ENCODE data around the gene LENG9.
A peak's percentile ranks its signal among the peaks of the same experiment; 100 is the strongest.

LENG9 gene

DNA sequence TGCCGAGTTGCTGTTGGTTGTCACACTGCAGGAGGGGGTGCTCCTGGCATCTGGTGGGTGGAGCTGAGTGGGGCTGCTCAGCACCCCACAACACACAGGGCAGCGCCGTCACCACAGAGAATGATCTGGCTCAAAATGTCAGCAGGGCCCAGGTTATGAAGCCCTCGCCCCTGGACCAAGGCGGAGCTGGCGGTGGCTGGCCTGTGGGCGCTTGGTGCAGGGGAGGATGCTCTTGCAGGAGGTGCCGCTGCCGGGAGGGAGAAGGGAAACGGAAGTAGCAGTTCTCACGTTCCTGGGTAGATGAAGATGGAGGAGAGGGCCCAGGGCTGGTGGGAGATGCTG lies 28.7 kb downstream of the LENG9 start:
- DNase-seq (no peak), ATAC-seq (replicated peaks) (peak; percentile 26)
- peak overlapping the region; percentile 26 to 43 for H3K4me3 Mint-ChIP-seq
- H3K27me3 Mint-ChIP-seq, result peaks cover 0 to 3% of the 10 kb centered on the region in 2 donors
- peaks cover 5% of the 10 kb centered on the region for H3K36me3 Mint-ChIP-seq (ENCODE audit: insufficient read depth)
- no peaks in the 10 kb centered on the region for H3K9me3 Mint-ChIP-seq
- peaks cover 19% of the 10 kb centered on the region in 2 donors for H3K4me1 Mint-ChIP-seq (ENCODE audit: low read depth in 2 of 2)
- H3K27ac Mint-ChIP-seq, result peak overlapping the region in 1 of 2 donors; percentile 85

DNA sequence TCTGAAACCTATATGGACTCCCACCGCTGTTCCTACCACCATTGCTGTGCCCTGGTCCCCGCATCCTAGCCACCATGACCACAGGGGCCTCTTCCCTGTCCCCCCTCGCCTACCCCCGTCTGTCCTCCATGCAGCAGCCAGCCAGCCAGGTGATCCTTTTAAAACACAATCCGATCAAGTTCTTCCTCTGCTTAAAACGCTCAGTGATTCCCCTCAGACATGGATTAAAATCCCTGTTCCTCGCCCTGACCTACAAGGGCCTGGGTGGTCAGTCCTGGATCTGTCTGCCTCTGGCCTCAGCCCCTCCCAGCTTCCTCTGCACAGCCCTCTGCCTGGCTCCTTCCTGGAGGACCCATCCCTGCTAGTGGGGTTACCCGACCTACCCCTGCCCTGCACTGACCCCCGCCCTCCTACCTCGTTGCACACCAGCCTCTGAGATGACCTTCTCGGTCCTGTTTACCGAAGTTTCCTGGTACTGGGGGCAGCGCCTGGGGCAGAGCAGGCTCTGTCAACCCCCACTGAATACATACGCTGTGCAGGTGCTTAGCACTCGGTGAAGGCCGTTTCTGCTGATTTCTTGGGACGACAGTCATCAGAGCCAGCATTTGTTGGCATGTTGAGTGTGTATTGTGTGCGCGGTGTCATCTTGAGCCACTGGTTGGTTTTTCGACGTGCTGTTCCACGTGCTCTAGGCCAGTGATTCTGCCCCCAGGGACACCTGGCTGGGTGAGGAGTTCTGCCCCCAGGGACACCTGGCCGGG lies 29.3 kb downstream of the LENG9 start:
- H3K27ac Mint-ChIP-seq, result peak overlapping the region in 1 of 2 donors; percentile 85

DNA sequence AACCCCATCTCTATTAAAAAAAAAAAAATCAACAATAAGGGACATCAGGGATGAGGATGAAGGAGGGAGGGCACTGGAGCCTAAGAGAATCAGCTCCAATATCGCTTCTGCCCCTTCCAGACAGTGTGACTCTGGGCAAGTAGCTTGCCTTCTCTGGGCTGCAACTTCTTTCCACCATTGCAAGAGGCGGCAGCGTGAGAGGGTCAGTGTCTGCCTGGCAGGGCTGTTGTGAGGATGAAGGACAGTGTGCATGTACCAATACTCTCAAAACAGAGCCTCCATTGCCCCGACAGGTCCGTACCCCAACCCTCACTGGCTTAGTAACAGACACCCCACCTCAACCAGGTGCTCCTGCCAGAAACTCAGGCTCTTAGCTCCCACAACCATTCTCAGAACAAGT lies 29.9 kb downstream of the LENG9 start:
- H3K27me3 Mint-ChIP-seq, result peaks cover 7 to 14% of the 10 kb centered on the region in 2 donors
- no peaks in the 10 kb centered on the region for H3K9me3 Mint-ChIP-seq
- no peak for ATAC-seq (replicated peaks)
- peaks cover 19 to 24% of the 10 kb centered on the region in 2 donors for H3K4me1 Mint-ChIP-seq (ENCODE audit: low read depth in 2 of 2)
- H3K27ac Mint-ChIP-seq, result no peak overlapping the region
- no peak for DNase-seq
- no peak overlapping the region for H3K4me3 Mint-ChIP-seq
- H3K36me3 Mint-ChIP-seq (ENCODE audit: insufficient read depth), result peaks cover 2% of the 10 kb centered on the region

More for the DNA sequence above, 29.3 kb downstream of the LENG9 start:
- Mint-ChIP-seq H3K36me3 (ENCODE audit: insufficient read depth) (peaks cover 2% of the 10 kb centered on the region), H3K4me3 (peak overlapping the region in 1 of 2 donors; percentile 43), H3K27me3 (peaks cover 3 to 8% of the 10 kb centered on the region in 2 donors), H3K9me3 (no peaks in the 10 kb centered on the region), H3K4me1 (ENCODE audit: low read depth in 2 of 2) (peaks cover 18 to 21% of the 10 kb centered on the region in 2 donors)
- DNase-seq (no peak), ATAC-seq (replicated peaks) (no peak)

DNA sequence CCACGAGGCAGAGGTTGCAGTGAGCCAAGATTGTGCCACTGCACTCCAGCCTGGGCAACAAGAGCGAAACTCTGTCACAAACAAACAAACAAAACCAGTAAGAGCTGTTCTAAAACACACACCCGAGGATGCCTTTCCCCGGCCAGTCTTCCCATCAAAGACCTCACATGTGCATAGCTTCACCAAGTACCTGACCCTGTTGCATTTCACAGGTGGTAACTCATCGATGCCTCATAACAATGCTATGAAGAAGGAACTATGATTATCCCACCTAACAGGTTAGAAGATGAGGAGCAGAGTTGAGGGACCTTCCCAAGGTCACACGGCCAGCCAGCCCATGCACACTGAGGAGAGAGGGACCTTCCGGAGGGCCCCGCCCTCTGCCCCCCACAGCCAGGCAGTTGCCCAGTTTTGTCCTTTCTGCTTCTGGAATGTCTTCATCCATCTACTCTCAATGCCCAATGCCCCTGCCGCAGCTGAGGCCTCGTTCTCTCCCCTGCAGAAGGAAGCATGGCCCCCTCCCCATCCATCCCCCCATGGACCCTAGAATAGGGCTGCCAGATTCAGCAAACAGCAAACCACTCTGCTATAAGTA lies 31.3 kb downstream of the LENG9 start:
- H3K27me3 Mint-ChIP-seq, result peaks cover 7 to 27% of the 10 kb centered on the region in 2 donors
- no peaks in the 10 kb centered on the region for H3K9me3 Mint-ChIP-seq
- no peak for DNase-seq
- peaks cover 2% of the 10 kb centered on the region for H3K36me3 Mint-ChIP-seq (ENCODE audit: insufficient read depth)
- H3K4me1 Mint-ChIP-seq (ENCODE audit: low read depth in 2 of 2), result peaks cover 17 to 24% of the 10 kb centered on the region in 2 donors
- H3K27ac Mint-ChIP-seq, result no peak overlapping the region
- no peak overlapping the region for H3K4me3 Mint-ChIP-seq
- no peak for ATAC-seq (replicated peaks)

DNA sequence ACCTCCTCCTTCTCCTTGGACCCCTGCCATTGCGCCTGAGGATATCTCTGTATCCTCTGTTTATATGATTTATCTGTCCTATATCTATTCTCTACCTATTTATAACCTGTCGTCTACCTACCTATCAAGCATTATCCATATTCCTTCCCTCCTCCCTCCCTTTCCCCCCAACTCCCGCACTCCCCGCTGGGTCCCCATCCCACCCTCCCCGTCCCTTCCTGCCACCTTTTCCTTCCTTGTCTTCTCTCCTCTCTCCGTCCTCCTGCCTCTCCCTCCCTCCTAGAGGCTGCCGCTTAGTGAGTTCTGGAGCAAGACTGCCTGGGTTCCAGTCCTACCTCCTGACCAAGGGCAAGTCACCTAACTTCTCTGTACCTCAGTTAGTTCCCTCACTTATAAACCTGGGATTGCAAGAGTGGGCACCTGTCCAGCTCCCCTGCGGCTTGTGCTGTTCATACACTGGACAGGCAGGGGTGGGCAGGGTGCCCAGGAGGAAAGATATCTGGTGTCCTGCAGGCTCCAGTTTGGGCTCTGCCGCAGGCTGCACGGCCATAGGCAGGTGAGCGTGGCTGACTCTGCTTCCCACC lies 32.2 kb downstream of the LENG9 start:
- ATAC-seq (replicated peaks) (no peak), DNase-seq (no peak)
- peaks cover 10 to 34% of the 10 kb centered on the region in 2 donors for H3K27me3 Mint-ChIP-seq
- peaks cover 17 to 20% of the 10 kb centered on the region in 2 donors for H3K4me1 Mint-ChIP-seq (ENCODE audit: low read depth in 2 of 2)
- peaks cover 2% of the 10 kb centered on the region for H3K36me3 Mint-ChIP-seq (ENCODE audit: insufficient read depth)
- H3K4me3 Mint-ChIP-seq, result peak overlapping the region; percentile 9 to 65
- H3K27ac Mint-ChIP-seq, result no peak overlapping the region
- no peaks in the 10 kb centered on the region for H3K9me3 Mint-ChIP-seq

DNA sequence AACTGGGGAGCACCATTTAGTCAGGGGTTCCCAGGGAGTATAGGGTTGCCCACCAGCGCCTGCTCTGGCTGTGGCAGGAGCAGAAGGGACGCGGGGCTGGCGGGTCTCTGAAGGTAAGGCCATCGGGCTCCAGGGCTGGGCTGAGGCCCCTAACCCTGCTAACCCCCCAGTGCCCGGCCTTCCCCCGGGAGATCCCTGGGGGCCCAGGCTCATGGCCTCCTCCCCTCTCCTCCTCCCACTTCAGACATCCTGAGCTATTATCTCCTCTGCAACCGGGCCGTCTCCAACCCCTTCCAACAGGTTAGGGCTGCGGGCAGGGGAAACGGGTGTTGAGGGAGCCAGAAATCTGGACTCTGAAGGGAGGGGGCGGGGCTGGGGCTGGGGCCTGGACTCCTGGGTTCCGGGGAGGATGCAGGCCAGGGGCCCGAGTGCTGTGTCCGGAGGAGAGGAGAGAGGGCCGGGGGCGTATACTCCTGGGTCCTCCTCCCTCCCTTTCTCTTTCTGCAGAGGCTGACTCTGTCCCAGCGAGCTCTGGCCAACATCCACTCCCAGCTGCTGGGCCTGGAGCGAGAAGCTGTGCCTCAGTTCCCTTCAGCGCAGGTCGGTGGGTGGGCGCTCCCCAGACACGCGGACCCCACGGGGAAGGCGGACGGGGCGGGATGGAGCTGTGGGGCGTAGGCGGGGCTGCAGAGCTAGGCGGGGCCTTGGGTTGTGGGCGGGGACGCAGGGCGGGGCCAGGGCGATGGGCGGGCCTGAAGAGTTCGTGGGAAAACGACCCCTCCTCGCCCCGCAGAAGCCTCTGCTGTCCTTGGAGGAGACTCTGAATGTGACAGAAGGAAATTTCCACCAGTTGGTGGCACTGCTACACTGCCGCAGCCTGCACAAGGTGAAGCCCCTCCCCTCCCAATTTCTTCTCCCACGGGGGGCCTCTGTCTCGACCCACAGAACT lies 33.0 kb downstream of the LENG9 start:
- Mint-ChIP-seq H3K27me3 (peaks cover 18 to 41% of the 10 kb centered on the region in 2 donors), H3K27ac (peak overlapping the region in 1 of 2 donors; percentile 57), H3K9me3 (no peaks in the 10 kb centered on the region), H3K36me3 (ENCODE audit: insufficient read depth) (peaks cover 2% of the 10 kb centered on the region), H3K4me3 (peak overlapping the region; percentile 9 to 65), H3K4me1 (ENCODE audit: low read depth in 2 of 2) (peaks cover 17 to 20% of the 10 kb centered on the region in 2 donors)
- DNase-seq (no peak), ATAC-seq (replicated peaks) (peak; percentile 82)

DNA sequence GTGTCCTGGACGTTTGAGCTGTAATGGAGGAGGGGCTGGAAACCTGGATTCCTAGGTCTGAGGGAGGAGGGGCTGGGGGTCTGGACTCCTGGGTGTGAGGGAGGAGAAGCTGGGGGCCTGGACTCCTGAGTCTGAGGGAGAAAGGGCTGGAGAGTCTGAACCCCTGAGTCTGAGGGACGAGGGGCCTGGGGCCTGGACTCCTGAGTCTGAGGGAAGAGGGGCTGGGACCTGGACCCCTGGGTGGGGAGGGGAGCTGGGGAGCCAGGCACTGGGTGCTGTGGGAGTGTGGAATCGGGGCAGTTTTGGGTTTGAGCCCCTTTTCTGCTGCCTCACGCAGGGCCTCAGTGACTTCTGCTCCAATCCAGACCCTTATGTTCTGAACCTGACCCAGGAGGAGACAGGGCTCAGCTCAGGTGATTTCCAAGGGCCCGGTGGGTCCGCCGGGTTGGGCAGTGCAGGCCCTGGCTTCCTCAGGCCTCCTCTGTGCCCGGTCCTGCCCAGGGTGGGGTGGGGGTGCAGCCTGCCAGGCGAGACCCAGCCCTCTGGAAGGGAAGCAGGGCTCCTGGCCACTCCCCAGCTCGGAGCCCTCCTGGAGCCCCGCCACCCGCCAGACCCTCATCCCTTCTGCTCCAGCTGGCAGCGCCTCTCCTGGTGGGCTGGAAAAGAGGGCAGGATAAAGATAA lies 33.9 kb downstream of the LENG9 start:
- ATAC-seq (replicated peaks) (no peak), DNase-seq (no peak)
- Mint-ChIP-seq H3K27ac (peak overlapping the region in 1 of 2 donors; percentile 57), H3K4me1 (ENCODE audit: low read depth in 2 of 2) (peaks cover 12 to 15% of the 10 kb centered on the region in 2 donors), H3K36me3 (ENCODE audit: insufficient read depth) (peaks cover 2% of the 10 kb centered on the region), H3K27me3 (peaks cover 25 to 50% of the 10 kb centered on the region in 2 donors), H3K9me3 (no peaks in the 10 kb centered on the region), H3K4me3 (peak overlapping the region in 1 of 2 donors; percentile 13)

DNA sequence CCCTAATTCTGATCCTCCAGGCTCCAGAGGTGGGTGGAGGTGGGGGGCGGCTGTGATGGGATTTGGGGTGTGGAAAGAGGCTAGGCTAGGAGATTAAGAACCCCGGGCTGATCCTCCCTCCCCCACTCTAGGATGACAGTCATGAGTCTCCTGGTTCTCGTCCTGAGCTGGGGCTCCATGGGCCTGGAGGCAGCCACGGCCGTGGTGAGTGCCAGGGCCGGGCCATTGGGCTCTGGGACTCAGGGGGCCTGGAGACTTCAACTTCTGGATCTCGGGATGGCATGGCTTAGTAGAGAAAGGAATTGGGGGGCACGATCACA lies 34.4 kb downstream of the LENG9 start:
- Mint-ChIP-seq H3K27ac (peak overlapping the region in 1 of 2 donors; percentile 49), H3K36me3 (ENCODE audit: insufficient read depth) (peaks cover 2% of the 10 kb centered on the region), H3K27me3 (peaks cover 31 to 56% of the 10 kb centered on the region in 2 donors), H3K4me3 (peak overlapping the region in 1 of 2 donors; percentile 6), H3K9me3 (no peaks in the 10 kb centered on the region), H3K4me1 (ENCODE audit: low read depth in 2 of 2) (peaks cover 7 to 13% of the 10 kb centered on the region in 2 donors)
- ATAC-seq (replicated peaks) (no peak), DNase-seq (no peak)

DNA sequence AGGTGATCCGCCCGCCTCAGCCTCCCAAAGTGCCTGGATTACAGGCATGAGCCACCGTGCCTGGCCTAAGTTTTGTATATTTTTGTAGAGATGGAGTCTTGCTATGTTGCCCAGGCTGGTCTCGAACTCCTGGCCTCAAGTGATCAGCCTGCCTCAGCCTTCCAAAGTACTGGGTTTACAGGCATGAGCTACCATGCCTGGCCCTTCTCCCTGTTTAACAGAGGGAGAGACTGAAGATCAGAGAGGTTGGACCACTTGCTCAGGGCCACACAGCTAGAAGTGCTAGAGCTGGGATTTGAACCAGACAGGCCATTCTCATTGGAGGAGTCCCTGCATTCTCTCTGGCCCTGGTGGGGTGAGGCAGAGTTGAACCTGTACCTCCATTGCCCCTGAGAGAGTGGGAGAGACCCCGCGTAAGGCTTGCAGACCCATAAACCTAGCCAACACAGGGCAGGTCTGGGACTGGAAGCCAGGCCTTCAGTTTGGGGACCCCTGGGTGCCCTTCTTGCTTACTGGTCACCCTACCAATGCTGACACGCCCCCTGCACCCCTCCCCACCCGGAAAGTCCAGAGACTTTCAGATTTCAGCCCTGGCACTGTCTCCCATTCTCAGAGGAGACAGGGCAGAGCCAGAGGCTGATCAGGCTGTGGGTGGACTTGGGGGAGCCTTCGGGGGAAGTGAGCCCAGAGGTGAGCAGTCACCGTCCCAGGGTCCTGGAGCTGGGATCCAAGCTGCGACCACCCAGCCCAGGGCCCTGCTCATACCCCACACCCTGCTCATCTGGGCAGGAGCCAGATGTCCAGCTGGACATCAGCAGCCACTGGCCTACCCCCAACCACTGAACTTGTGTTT lies 35.0 kb downstream of the LENG9 start:
- H3K4me3 Mint-ChIP-seq, result no peak overlapping the region
- H3K27me3 Mint-ChIP-seq, result peaks cover 37 to 62% of the 10 kb centered on the region in 2 donors
- no peak for ATAC-seq (replicated peaks)
- H3K36me3 Mint-ChIP-seq (ENCODE audit: insufficient read depth), result peaks cover 2% of the 10 kb centered on the region
- DNase-seq, result no peak
- H3K27ac Mint-ChIP-seq, result no peak overlapping the region
- no peaks in the 10 kb centered on the region for H3K9me3 Mint-ChIP-seq
- H3K4me1 Mint-ChIP-seq (ENCODE audit: low read depth in 2 of 2), result peaks cover 5 to 10% of the 10 kb centered on the region in 2 donors

DNA sequence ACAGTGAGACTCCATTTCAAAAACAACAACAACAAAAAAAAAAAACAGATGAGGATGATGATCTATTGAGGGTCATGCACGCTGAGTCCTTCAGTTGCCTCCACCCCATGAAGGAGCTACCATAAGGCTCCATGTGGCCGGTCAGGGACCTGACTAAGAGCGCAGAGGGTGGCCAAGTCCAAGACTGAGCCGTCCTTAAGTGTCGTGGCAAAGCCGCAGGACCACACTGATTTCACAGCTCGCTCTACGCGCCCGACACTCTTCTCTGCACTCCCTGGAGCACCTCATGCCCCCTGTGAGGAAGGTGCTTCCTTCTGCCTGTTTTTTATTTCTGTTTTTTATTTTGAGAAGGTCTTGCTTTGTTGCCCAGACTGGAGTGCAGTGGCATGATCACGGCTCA lies 36.0 kb downstream of the LENG9 start:
- H3K4me1 Mint-ChIP-seq (ENCODE audit: low read depth in 2 of 2), result peaks cover 5 to 10% of the 10 kb centered on the region in 2 donors
- no peak overlapping the region for H3K4me3 Mint-ChIP-seq
- no peaks in the 10 kb centered on the region for H3K9me3 Mint-ChIP-seq
- DNase-seq, result no peak
- ATAC-seq (replicated peaks), result no peak
- H3K27ac Mint-ChIP-seq, result no peak overlapping the region
- peaks cover 46 to 71% of the 10 kb centered on the region in 2 donors for H3K27me3 Mint-ChIP-seq
- H3K36me3 Mint-ChIP-seq (ENCODE audit: insufficient read depth), result peaks cover 2% of the 10 kb centered on the region

DNA sequence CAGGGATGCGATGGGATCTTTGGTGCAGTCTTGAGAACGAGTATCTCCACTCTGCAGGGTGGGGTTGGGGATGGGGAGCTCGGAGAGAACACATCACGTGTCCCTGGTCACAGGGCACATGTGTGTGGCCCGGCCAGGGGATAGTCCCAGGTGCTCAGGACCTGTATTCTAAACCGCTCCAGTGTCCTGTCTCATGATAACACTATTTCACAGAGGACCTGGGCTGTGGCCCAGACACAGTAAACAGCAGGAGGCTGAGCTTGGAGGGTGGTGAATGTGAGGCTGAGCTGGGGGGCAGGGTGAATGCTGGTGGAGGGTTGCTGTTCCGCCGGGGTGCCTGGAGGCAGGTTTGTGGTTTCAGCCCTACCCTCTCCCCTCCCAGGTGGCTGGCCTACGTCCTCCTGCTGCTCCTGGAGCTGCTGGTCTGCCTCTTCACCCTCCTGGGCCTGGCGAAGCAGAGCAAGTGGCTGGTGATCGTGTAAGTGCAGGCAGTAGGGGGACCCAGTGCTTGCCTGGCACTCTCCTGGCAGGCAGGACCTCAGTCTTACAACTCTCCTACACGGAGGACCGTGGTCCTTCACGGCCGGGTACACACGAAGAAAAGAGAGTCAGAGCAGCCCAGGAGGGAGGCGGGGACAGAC lies 37.2 kb downstream of the LENG9 start:
- H3K36me3 Mint-ChIP-seq (ENCODE audit: insufficient read depth), result peaks cover 2% of the 10 kb centered on the region

DNA sequence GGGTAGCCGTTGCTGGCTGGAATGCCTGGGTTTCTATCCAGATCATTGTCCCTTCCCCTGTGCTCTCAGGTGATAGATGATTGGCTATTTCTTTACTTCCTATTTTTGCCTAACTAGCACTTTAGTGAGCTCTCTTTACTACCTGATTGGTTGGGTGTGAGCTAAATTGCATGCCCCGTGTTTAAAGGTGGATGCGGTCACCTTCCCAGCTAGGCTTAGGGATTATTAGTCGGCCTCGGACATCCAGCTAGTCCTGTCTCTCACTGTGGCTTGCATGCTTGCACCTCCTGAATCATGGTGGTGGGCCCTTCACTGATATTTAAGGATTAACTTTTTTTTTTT lies 38.2 kb downstream of the LENG9 start:
- Mint-ChIP-seq H3K4me3 (no peak overlapping the region), H3K36me3 (ENCODE audit: insufficient read depth) (peaks cover 2% of the 10 kb centered on the region), H3K4me1 (ENCODE audit: low read depth in 2 of 2) (peaks cover 3 to 5% of the 10 kb centered on the region in 2 donors), H3K27me3 (peaks cover 47 to 76% of the 10 kb centered on the region in 2 donors), H3K27ac (no peak overlapping the region), H3K9me3 (no peaks in the 10 kb centered on the region)
- no peak for DNase-seq
- ATAC-seq (replicated peaks), result no peak

More for the DNA sequence above, 37.2 kb downstream of the LENG9 start:
- Mint-ChIP-seq H3K27ac (no peak overlapping the region), H3K4me3 (no peak overlapping the region), H3K9me3 (no peaks in the 10 kb centered on the region), H3K27me3 (peaks cover 47 to 76% of the 10 kb centered on the region in 2 donors), H3K4me1 (ENCODE audit: low read depth in 2 of 2) (peaks cover 4 to 10% of the 10 kb centered on the region in 2 donors)
- ATAC-seq (replicated peaks) (no peak), DNase-seq (no peak)
